IMR-90 (cell line): ENCODE results near the gene ANKRD13A. TPM values are rescaled to one million over a fixed set of nuclear protein-coding genes. Genes with fewer than 3 reads are reported as not detected.
A peak's percentile ranks its signal among the peaks of the same experiment; 100 is the strongest.
"Not testable (repeated sequence)": the region's sequence is repeated elsewhere in the genome, so short reads cannot be mapped to it uniquely, and the experiment has no call there.

Source experiments
- ATAC-seq: fragments of 200-7000 bp; cut with Tn5 transposase; 2 replicates; pipeline ENCODE4 v1.9.1; 2020; ENCODE audit warnings: low read depth, mild to moderate bottlenecking, moderate library complexity
- BruUV-seq: library from RNA; stranded (reverse); fragments of 400-500 nt; replicated peaks from 2 replicates; lab custom pipeline; 2021; lab: Mats Ljungman, UMichigan
- CTCF ChIA-PET: fragments of 300-600 bp; formaldehyde crosslinking; extraction: SDS; loops from one replicate; lab custom pipeline; 2021; ENCODE audit warnings: antibody characterized with exemption; lab: Yijun Ruan, JAX
- POLR2A ChIA-PET: fragments of 300-600 bp; sonication (Branson Sonifier 250); formaldehyde crosslinking; loops from one replicate; lab custom pipeline; 2022; ENCODE audit warnings: antibody characterized with exemption; ENCODE audit not compliant: unreplicated experiment; lab: Charles Lee
- DNase-seq: peaks from one replicate; pipeline ENCODE4 v3.0.0; 2013
- H2AFZ ChIP-seq: replicated peaks from 2 replicates; pipeline ENCODE3; 2013; ENCODE audit warnings: low read length, mild to moderate bottlenecking; ENCODE audit not compliant: poor library complexity
- H2AK5ac ChIP-seq: 2 replicates; pipeline ENCODE4 v1.6.1; 2013; ENCODE audit warnings: low read depth, low read length, inconsistent platforms
- H2AK9ac ChIP-seq: replicated peaks from 2 replicates; pipeline ENCODE3; 2013; ENCODE audit warnings: mild to moderate bottlenecking, low read depth, low read length, moderate library complexity; ENCODE audit not compliant: poor library complexity
- H2BK120ac ChIP-seq: 2 replicates; pipeline ENCODE4 v1.6.1; 2013; ENCODE audit warnings: low read depth, low read length, inconsistent platforms
- H2BK15ac ChIP-seq: 3 replicates; pipeline ENCODE4 v1.6.1; 2013; ENCODE audit warnings: low read depth, low read length, inconsistent platforms
- H2BK20ac ChIP-seq: 2 replicates; pipeline ENCODE4 v1.6.1; 2013; ENCODE audit warnings: low read depth, mild to moderate bottlenecking, inconsistent platforms, low read length, moderate library complexity
- H2BK5ac ChIP-seq: 2 replicates; pipeline ENCODE4 v1.6.1; 2013; ENCODE audit warnings: mild to moderate bottlenecking, low read depth, low read length, inconsistent platforms; ENCODE audit not compliant: poor library complexity, severe bottlenecking
- H3K14ac ChIP-seq: replicated peaks from 2 replicates; pipeline ENCODE4 v1.6.1; 2013; ENCODE audit warnings: low read depth, low read length, inconsistent platforms
- H3K18ac ChIP-seq: 2 replicates; pipeline ENCODE4 v1.6.1; 2013; ENCODE audit warnings: low read depth, low read length, control low read depth
- H3K23ac ChIP-seq: 2 replicates; pipeline ENCODE4 v1.6.1; 2013; ENCODE audit warnings: low read depth, low read length, inconsistent platforms
- H3K27ac ChIP-seq: 2 replicates; pipeline ENCODE4 v1.5.1; 2013; ENCODE audit warnings: mild to moderate bottlenecking, control low read depth, low read length; ENCODE audit not compliant: insufficient read depth
- H3K27me3 ChIP-seq: 2 replicates; pipeline ENCODE4 v1.6.1; 2013; ENCODE audit warnings: low read length; ENCODE audit not compliant: control insufficient read depth, insufficient read depth
- H3K36me3 ChIP-seq: 2 replicates; pipeline ENCODE4 v1.6.1; 2013; ENCODE audit warnings: low read length, mixed read lengths; ENCODE audit not compliant: control insufficient read depth, insufficient read depth
- H3K4ac ChIP-seq: 2 replicates; pipeline ENCODE4 v1.6.1; 2013; ENCODE audit warnings: low read depth, low read length, inconsistent platforms
- H3K4me1 ChIP-seq: 2 replicates; pipeline ENCODE4 v1.6.1; 2013; ENCODE audit warnings: low read length, mixed read lengths; ENCODE audit not compliant: control insufficient read depth, insufficient read depth
- H3K4me2 ChIP-seq: 2 replicates; pipeline ENCODE4 v1.6.1; 2013; ENCODE audit warnings: low read depth, mild to moderate bottlenecking, control low read depth, low read length, moderate library complexity
- H3K4me3 ChIP-seq: 2 replicates; pipeline ENCODE4 v1.5.1; 2013; ENCODE audit warnings: low read depth, mild to moderate bottlenecking, control low read depth, low read length, moderate library complexity; ENCODE audit not compliant: insufficient read depth
- H3K56ac ChIP-seq: 2 replicates; pipeline ENCODE4 v1.6.1; 2013; ENCODE audit warnings: low read length, inconsistent platforms; ENCODE audit not compliant: insufficient read depth; ENCODE audit errors: extremely low read depth
- H3K79me1 ChIP-seq, 2 experiments: 2 replicates each; pipeline ENCODE4 v1.6.1; 2013; ENCODE audit warnings: low read length in 2 of 2, inconsistent platforms in 1 of 2, low read depth in 1 of 2
- H3K9ac ChIP-seq: 2 replicates; pipeline ENCODE4 v1.6.1; 2013; ENCODE audit warnings: low read depth, low read length, control low read depth
- H3K9me1 ChIP-seq: 2 replicates; pipeline ENCODE4 v1.6.1; 2013; ENCODE audit warnings: low read length, inconsistent platforms; ENCODE audit not compliant: insufficient read depth
- H3K9me3 ChIP-seq: 2 replicates; pipeline ENCODE4 v1.6.1; 2013; ENCODE audit warnings: low read length; ENCODE audit not compliant: control insufficient read depth, insufficient read depth
- H4K20me1 ChIP-seq: 2 replicates; pipeline ENCODE4 v1.6.1; 2013; ENCODE audit warnings: low read length, inconsistent platforms; ENCODE audit not compliant: insufficient read depth
- H4K5ac ChIP-seq: 2 replicates; pipeline ENCODE4 v1.6.1; 2013; ENCODE audit warnings: mild to moderate bottlenecking, low read depth, low read length, control low read depth
- H4K8ac ChIP-seq, 2 experiments: 2 replicates each; pipeline ENCODE4 v1.6.1; 2013; ENCODE audit warnings: low read depth in 2 of 2, low read length in 2 of 2, control low read depth in 1 of 2, inconsistent platforms in 1 of 2
- H4K91ac ChIP-seq: 2 replicates; pipeline ENCODE4 v1.6.1; 2013; ENCODE audit warnings: low read depth, low read length, inconsistent platforms; ENCODE audit not compliant: insufficient read depth
- WGBS, 2 experiments: methylation state at CpG; one replicate each; pipeline versions ENCODE4 v1.1.5 to v1.1.7; 2013; ENCODE audit warnings: missing lambda C conversion rate in 2 of 2; ENCODE audit not compliant: insufficient read length in 1 of 2; ENCODE audit errors: extremely low coverage in 2 of 2; 5-methylcytosine and 5-hydroxymethylcytosine counted together
- dilution Hi-C: fragments of 300-500 bp; cut with HindIII; formaldehyde crosslinking; loops from one replicate; pipeline ENCODE4 v1.14.3; 2018; ENCODE audit warnings: low sequenced_read_pairs; ENCODE audit not compliant: unreplicated experiment
- in situ Hi-C: fragments of 300-500 bp; cut with MboI; formaldehyde crosslinking; loops from 3 replicates; pipeline ENCODE4 v1.14.3; 2019; ENCODE audit warnings: low sequenced_read_pairs, inconsistent platforms, mixed read lengths
- intact Hi-C: fragments of 100-400 bp; cut with micrococcal nuclease; formaldehyde crosslinking; loops from 2 replicates; pipeline ENCODE4 v1.10.0; 2022
- polyA plus RNA-seq, 3 experiments: library from polyadenylated mRNA; depleted of rRNA; stranded (reverse); fragments of >200 nt; gene quantifications; 2 replicates each; pipeline ENCODE4 v1.2.3, GENCODE V29; 2012; ENCODE audit warnings: low replicate concordance in 1 of 3
- total RNA-seq: library from RNA; depleted of rRNA; stranded (reverse); fragments of >200 nt; gene quantifications from 2 replicates; pipeline ENCODE4 v1.2.3, GENCODE V29; 2012
- TF ChIP-seq, protein P1 (sequence below): fragments of 150-350 bp; IDR thresholded peaks from 2 replicates; pipeline ENCODE4 v1.6.1; 2017; ENCODE audit warnings: mild to moderate bottlenecking, antibody characterized with exemption, low read length, low read depth

ANKRD13A gene
- total and polyA plus RNA-seq, 2 of the 4 experiments (the other 2 are of a cell fraction) = 299 to 449 TPM

DNA sequence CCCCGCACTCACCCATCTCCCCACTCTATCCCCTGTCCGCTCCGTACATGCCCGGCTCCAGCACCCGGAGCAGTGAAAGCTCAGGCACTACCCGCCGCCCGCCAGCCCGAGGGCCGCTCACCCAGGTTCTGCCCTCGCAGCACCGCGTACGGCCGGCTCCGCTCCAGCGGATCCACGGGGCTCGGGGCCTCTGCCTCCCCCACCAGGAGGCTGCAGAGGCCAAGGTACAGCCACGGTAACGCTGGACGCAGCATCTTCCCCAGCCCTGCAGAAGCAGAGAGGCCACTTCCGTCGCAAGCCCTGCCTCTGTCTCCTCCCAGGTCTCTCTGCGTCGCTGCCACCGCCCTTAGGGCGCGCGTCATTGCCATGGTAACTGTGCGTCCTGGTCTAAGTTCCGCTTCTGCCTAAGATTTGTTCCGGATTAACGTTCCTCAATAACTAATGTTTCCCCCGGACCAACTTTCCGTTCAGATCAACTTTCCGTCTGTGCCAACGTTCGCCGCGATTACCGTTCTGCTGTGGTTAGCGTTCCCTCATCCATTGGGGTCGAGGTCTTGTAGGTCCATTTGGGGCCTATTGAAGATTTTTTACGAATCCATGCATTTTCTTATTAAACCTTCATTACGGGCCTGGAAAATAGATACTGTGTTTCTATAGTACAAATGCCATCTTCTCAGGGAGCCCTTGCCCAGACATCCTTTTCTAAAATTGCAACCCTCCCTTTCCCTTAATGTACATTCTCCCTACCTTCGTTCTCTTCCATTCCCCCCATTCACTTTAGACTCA is 49.2 kb downstream of the ANKRD13A start, which contains the start of gene C12orf76 (continued):
- TF ChIP-seq, protein P1, sequence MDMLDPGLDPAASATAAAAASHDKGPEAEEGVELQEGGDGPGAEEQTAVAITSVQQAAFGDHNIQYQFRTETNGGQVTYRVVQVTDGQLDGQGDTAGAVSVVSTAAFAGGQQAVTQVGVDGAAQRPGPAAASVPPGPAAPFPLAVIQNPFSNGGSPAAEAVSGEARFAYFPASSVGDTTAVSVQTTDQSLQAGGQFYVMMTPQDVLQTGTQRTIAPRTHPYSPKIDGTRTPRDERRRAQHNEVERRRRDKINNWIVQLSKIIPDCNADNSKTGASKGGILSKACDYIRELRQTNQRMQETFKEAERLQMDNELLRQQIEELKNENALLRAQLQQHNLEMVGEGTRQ = no peak; the same call in 1 of the 2 replicates

DNA sequence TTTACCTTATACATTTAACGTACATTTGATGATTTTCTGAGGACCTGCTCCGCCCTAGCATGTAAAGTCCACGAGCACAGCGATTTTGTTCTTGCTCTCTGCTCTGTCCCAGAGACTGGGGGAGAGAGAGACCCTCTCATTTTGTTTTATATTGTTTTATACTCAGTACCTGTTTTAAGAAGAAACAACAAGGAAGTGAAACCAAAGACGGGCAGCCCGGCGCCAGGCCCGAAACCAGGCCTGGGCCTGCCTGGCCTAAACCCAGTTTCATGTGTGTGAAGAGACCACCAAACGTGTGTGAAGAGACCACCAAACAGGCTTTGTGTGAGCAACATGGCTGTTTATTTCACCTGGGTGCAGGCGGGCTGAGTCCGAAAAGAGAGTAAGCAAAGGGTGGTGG is 49.8 kb downstream of the ANKRD13A start:
- Histone ChIP-seq H3K14ac (peak overlapping the region; percentile 75), H2BK120ac (peak overlapping the region; percentile 57; the same call in 1 of the 2 replicates), H2AFZ (peak overlapping the region; percentile 97), H3K79me1 (peaks cover 11 to 28% of the 10 kb centered on the region in 2 experiments; a peak in 3 of 4 replicates), H3K4me2 (peak overlapping the region; percentile 51), H2BK15ac (0 out of 3 replicates have a peak overlapping the region, but pooled peaks have one; percentile 0), H2BK5ac (peak overlapping the region; percentile 56), H4K5ac (peak overlapping the region; percentile 39), H4K91ac (peak overlapping the region; percentile 50; the same call in 1 of the 2 replicates), H3K4ac (peak overlapping the region; percentile 76), H3K23ac (peak overlapping the region; percentile 43; the same call in 1 of the 2 replicates), H3K9me1 (peaks cover 11% of the 10 kb centered on the region), H3K4me3 (peak overlapping the region; percentile 34; the same call in 1 of the 2 replicates), H4K8ac (peak overlapping the region; percentile 25 to 99), H2AK5ac (peak overlapping the region; percentile 45)
- H2AK9ac ChIP-seq, BruUV-seq, CTCF ChIA-PET, dilution Hi-C loops, POLR2A ChIA-PET, H3K27ac ChIP-seq, in situ Hi-C loops, H2BK20ac ChIP-seq, H3K9me3 ChIP-seq, H3K9ac ChIP-seq, H4K20me1 ChIP-seq, H3K56ac ChIP-seq, DNase-seq, H3K27me3 ChIP-seq, H3K4me1 ChIP-seq, H3K18ac ChIP-seq, H3K36me3 ChIP-seq, ATAC-seq: not testable (repeated sequence)
- WGBS, 2 experiments = 82 to 100% methylated on average over 1 to 7 of the region's 11 CpGs
- intact Hi-C loops = loop anchor here (5.0 kb wide), 1 partner anchor 383 kb away; no protein-coding TSS in a partner anchor

DNA sequence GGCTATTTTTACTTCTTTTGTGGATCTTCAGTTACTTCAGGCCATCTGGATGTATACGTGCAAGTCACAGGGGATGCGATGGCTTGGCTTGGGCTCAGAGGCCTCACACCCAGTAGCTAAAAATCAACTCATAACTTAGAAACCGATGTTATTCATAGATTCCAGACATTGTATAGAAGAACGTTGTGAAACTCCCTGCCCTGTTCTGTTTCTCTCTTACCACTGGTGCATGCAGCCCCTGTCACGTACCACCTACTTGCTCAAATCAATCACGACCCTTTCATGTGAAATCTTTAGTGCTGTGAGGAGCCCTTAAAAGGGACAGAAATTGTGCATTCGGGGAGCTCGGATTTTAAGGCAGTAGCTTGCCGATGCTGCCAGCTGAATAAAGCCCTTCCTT is 50.4 kb downstream of the ANKRD13A start:
- in situ Hi-C loops, H2BK5ac ChIP-seq, H3K27ac ChIP-seq, ATAC-seq, H3K27me3 ChIP-seq, H2BK15ac ChIP-seq, H3K14ac ChIP-seq, H3K4me1 ChIP-seq, H4K8ac ChIP-seq, H3K4me3 ChIP-seq, H4K20me1 ChIP-seq, H3K36me3 ChIP-seq, DNase-seq, H4K91ac ChIP-seq, H2BK120ac ChIP-seq, H3K18ac ChIP-seq, dilution Hi-C loops, H2AK5ac ChIP-seq, H3K56ac ChIP-seq, POLR2A ChIA-PET, H2AFZ ChIP-seq, BruUV-seq, H2AK9ac ChIP-seq, H3K23ac ChIP-seq, H3K4ac ChIP-seq, CTCF ChIA-PET, H3K9me3 ChIP-seq, H3K4me2 ChIP-seq, H4K5ac ChIP-seq, H3K9ac ChIP-seq, H2BK20ac ChIP-seq: not testable (repeated sequence)
- intact Hi-C loops = loop anchor here (5.0 kb wide), 1 partner anchor 383 kb away; no protein-coding TSS in a partner anchor
- 81% methylated on average over 5 of the region's 9 CpGs; no CpG with 5 or more reads in 1 of the 2 experiments for WGBS, 2 experiments
- H3K9me1 ChIP-seq = peaks cover 12% of the 10 kb centered on the region
- H3K79me1 ChIP-seq = peaks cover 10 to 27% of the 10 kb centered on the region in 2 experiments; a peak in 3 of 4 replicates
